Stimulated activated memory B cell treated with anti-CD40 and anti-IgM and Interleukin-4, amounts not matched to agents 10 μg/mL and 1 μg/mL and 100 μg/mL, for 72 hours (primary cell): Measurements from ENCODE around the gene LBHD1.
"Not testable (repeated sequence)": the region's sequence is repeated elsewhere in the genome, so short reads cannot be mapped to it uniquely, and the experiment has no call there.

Experiments
- ATAC-seq: fragments of 150-1000 bp; cut with Tn5 transposase; 2 replicates; pipeline ENCODE4 v1.10.0; 2021
- H3K27ac Mint-ChIP-seq: one replicate; pipeline ENCODE4 v1.8.0; 2022; ENCODE audit warnings: mild to moderate bottlenecking, mixed read lengths
- H3K27me3 Mint-ChIP-seq: one replicate; pipeline ENCODE4 v1.8.0; 2022; ENCODE audit warnings: mixed read lengths
- H3K36me3 Mint-ChIP-seq: one replicate; pipeline ENCODE4 v1.8.0; 2022; ENCODE audit warnings: mixed read lengths
- H3K4me1 Mint-ChIP-seq: one replicate; pipeline ENCODE4 v1.8.0; 2022; ENCODE audit warnings: mixed read lengths
- H3K4me3 Mint-ChIP-seq: one replicate; pipeline ENCODE4 v1.8.0; 2022; ENCODE audit warnings: mild to moderate bottlenecking, moderate library complexity, mixed read lengths
- H3K9me3 Mint-ChIP-seq: one replicate; pipeline ENCODE4 v1.8.0; 2022; ENCODE audit warnings: mixed read lengths

The LBHD1 gene

GRCh38 chr11:62621567-62622470 is 50.2 kb downstream of the LBHD1 start, which contains the start of gene B3GAT3:
Gene B3GAT3 (minus strand): TSS chr11:62621986. CDS start chr11:62621947, 39 bp downstream.
- H3K36me3 Mint-ChIP-seq: peaks cover 24% of the 10 kb centered on the region
- peak within 1 kb of the TSS; percentile 93 for H3K4me3 Mint-ChIP-seq
- H3K27me3 Mint-ChIP-seq: no peaks in the 10 kb centered on the region
- peak; percentile 99 for ATAC-seq
- peaks cover 16% of the 10 kb centered on the region for H3K4me1 Mint-ChIP-seq
- H3K9me3 Mint-ChIP-seq: no peaks in the 10 kb centered on the region
- H3K27ac Mint-ChIP-seq: peak within 1 kb of the TSS; percentile 90

DNA sequence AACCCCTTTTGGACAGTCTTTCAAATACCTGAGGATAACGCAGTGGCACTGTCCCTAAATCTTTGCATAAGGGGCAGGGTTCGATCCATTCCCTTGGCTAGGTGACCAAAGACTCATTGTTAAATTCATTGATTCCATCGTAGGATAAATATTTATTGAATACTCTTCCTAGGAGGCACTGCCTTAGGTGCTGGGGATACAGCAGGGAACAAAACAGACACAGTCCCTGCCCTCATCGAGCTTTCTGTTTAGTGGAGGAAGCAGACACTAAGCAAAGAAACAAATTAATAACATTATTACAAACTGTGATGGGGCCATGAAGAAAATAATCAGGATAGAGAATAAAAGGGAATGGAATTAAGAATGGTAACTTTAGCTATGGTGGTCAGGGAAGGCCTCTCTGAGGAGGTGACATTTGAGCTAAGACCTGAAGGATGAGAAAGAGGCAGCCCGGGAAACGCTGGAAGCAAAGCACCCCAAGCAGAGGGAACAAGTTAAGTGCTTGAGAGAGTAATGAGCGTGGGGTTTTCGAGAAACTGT is 51.0 kb downstream of the LBHD1 start:
- Mint-ChIP-seq H3K9me3 (no peaks in the 10 kb centered on the region), H3K4me3 (peak overlapping the region; percentile 93), H3K36me3 (peaks cover 24% of the 10 kb centered on the region), H3K27me3 (no peaks in the 10 kb centered on the region), H3K4me1 (peaks cover 16% of the 10 kb centered on the region), H3K27ac (peak overlapping the region; percentile 90)
- ATAC-seq: no peak

DNA sequence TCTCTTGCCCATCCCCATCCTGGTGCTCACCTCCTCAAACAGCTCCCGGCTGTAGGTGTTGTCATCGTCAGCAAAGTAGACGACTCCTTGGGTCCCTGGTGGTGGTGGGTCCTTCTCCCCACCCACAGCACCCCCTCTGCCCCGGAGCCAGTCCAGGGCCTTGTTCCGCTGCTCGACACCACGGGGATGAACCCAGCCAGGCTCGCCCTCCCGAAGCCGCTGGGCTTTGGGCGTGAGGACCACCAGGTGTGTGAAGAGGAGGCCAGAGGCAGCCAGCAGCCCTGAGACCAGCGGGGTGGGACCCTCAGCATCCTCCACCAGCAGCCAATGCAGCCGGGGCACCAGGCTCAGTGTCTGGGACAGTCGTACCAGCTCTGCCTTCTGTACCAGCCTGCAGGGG is 55.1 kb downstream of the LBHD1 start:
- ATAC-seq, H3K27me3 Mint-ChIP-seq, H3K9me3 Mint-ChIP-seq, H3K4me3 Mint-ChIP-seq: not testable (repeated sequence)
- peaks cover 22% of the 10 kb centered on the region for H3K36me3 Mint-ChIP-seq
- H3K27ac Mint-ChIP-seq: peak overlapping the region; percentile 51
- H3K4me1 Mint-ChIP-seq: peaks cover 17% of the 10 kb centered on the region

DNA sequence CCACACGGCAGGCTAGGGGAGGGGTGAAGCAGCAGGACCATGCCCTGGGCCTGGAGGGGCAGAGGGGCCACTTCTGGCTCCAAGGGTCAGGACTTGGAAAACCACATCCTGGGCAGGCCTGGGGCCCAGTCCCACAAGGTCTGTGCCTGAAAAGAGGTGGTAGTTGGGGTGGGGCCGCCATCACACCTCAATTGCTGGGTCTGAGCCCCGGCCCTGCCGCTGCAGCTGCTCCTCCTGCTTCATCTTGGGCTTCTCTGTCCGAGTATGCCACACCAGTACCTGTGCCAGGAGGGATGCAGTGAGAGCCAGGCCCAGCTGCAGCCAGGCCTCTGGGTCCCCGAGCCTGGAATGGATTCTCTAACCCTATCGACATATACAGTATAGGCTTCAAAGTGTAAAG is 56.5 kb downstream of the LBHD1 start:
- Mint-ChIP-seq H3K4me3 (no peak overlapping the region), H3K27ac (no peak overlapping the region), H3K27me3 (no peaks in the 10 kb centered on the region), H3K36me3 (peaks cover 22% of the 10 kb centered on the region), H3K9me3 (no peaks in the 10 kb centered on the region), H3K4me1 (peaks cover 21% of the 10 kb centered on the region)
- ATAC-seq: no peak

DNA sequence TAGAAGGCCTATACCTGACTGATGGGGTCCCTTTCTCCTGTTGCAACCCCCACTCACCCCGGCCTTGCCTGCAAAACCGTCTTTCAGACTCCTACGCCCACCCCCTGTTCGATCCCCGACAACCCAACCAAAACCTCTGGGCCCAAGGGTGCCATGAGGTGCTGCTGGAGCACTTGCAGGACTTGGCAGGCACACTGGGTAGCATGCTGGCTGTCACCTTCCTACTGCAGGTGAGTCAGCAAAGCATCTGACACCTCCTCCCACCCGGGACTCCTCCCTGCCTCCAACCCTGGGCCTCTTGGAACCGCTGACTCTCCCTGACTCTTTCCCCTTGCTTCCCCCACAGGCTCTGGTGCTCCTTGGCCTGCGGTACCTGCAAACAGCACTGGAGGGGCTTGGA is 57.8 kb downstream of the LBHD1 start:
- no peaks in the 10 kb centered on the region for H3K9me3 Mint-ChIP-seq
- ATAC-seq: no peak
- H3K4me1 Mint-ChIP-seq: peaks cover 23% of the 10 kb centered on the region
- H3K27ac Mint-ChIP-seq: peak overlapping the region; percentile 94
- no peak overlapping the region for H3K4me3 Mint-ChIP-seq
- H3K36me3 Mint-ChIP-seq: peaks cover 25% of the 10 kb centered on the region
- no peaks in the 10 kb centered on the region for H3K27me3 Mint-ChIP-seq

DNA sequence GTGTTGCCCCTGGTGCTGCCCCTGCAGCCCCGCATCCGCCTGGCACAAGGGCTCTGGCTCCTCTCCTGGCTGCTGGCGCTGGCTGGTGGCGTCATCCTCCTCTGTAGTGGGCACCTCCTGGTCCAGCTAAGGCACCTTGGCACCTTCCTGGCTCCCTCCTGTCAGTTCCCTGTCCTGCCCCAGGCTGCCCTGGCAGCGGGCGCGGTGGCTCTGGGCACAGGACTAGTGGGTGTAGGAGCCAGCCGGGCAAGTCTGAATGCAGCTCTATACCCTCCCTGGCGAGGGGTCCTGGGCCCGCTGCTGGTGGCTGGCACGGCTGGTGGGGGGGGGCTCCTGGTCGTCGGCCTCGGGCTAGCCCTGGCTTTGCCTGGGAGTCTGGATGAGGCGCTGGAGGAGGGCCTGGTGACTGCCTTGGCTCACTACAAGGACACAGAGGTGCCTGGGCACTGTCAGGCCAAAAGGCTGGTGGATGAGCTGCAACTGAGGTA is 58.7 kb downstream of the LBHD1 start:
- H3K27me3 Mint-ChIP-seq: no peaks in the 10 kb centered on the region
- H3K9me3 Mint-ChIP-seq: no peaks in the 10 kb centered on the region
- no peak for ATAC-seq
- H3K36me3 Mint-ChIP-seq: peaks cover 33% of the 10 kb centered on the region
- peak overlapping the region; percentile 94 for H3K27ac Mint-ChIP-seq
- peaks cover 31% of the 10 kb centered on the region for H3K4me1 Mint-ChIP-seq
- peak overlapping the region; percentile 66 for H3K4me3 Mint-ChIP-seq
